Stimulated activated CD8-positive, alpha-beta memory T cell treated with anti-CD3 and anti-CD28 coated beads, Interleukin-12 subunit alpha, Interleukin-12 subunit beta, amount 100 ng/mL, for 4 hours (primary cell): ENCODE data around the gene VPS51.

Experiments used
- DNase-seq: peaks from one replicate; pipeline ENCODE4 v3.0.0-alpha.2; 2020; ENCODE audit warnings: low read depth

VPS51 gene

DNA sequence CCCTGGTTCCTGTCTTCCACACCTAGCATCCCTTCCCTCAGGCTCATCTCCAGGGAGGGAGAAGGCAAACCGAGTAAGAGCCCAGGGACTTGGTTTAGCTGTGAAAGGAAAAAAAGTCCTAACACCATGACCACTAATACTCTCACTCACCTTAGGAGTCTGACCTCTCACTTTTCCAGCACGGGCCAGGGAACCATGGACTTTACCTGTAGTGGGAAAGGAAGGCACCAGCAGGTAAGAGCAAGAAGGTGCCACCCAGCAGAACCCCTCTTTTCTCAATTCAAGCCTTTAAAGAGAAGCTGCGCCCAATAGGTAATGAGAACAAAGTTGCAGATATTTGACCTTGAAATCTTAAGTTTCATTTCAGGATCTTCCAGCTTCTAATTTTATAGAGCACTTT, 24.8 kb downstream of the VPS51 start:
- no peak for DNase-seq

DNA sequence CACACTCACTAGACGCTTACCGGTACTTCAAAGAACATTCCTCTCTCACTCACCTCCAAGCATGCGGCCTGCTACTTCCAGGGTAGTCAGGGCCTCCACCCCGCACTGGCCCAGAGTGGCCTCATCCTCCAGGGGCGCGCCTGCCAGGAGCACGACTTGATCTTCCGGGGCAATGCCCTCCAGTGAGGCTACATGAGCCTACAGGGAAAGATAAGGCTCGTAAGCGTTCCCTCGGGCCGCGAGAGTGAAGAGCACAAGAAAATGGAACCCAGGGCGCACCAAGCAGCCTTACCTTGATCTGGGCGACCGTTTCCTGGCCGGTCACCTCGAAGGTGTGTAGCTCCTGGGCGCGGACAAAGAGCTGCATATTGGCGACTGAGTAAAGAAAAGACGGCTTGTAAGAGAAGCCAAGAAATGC, 25.4 kb downstream of the VPS51 start:
- DNase-seq = no peak

DNA sequence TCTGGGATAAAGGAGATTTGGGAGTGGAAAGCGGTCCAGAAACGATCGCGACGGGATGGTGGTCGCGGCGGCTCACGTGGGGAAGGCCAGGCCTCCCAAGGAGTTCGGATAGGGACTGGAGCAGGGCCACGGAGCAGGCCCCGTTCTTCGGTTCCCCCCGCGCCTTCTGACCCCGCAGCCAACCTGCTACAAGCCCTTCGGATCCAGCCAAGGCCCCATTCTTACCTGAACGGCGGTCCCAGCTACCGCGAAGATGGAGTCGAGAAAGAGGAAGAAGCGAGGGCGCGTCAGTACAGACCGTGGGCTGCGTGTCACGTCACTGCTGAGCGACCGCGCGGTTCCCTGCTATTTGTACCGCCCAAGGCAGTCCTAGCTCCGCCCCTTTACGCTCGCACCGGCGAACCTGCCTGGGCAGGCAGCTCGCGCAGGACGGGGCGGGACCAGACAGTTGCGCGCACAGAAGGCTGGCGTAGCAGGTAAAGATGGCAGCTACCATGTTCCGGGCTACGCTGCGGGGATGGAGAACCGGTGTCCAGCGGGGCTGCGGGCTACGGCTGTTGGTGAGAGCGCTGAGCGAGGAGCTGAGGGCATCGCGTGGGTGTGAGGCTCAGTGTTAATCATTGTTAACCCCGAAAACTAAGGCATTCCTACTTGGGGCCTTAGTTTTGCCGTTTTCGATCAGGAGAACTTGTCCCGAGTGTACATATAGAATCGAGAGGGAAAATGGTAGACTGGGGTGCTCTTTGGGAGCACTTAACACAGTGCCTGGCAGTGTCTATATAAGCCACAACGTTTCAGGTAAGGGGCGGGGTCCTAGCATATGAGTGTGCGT, 26.1 kb downstream of the VPS51 start, which contains the start of the genes FAU and MRPL49:
FAU (minus strand) TSS at position 270 of the 832 bp plus-strand sequence. CDS start 321 bp downstream, outside the sequence.
MRPL49 (plus strand) TSS at position 457 of the 832 bp plus-strand sequence; CDS start at position 483, 26 bp downstream.
- peak; percentile 97 for DNase-seq

DNA sequence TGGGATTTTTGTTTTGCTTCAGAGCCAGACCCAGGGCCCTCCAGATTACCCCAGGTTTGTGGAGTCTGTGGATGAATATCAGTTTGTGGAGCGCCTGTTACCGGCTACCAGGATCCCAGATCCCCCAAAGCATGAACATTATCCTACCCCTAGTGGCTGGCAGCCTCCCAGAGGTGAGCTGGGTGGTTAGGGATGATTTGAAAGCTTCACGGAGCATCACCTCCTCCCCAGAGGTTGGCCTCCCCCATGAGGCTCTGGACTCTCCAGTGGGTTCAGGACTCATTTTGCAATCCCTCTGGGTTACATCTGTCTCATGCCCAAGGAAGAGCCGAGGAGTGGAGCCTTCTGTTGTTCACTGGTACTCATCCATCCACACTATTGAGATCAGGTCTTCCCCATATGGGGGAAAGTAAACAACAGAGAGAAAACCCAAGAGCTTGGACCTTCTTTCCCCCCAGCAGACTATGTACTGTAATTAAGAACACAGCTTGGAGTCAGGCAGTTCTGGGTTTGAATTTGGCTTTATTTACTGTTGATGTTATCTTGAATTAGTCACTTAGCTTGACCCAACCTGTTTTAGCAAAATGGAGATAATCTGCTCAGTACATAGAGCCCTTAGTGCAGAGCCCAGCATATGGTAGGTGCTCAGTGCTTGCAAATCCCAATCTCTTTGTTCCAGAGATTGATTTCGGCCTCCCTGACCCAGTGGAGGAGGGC, 28.6 kb downstream of the VPS51 start:
- no peak for DNase-seq

DNA sequence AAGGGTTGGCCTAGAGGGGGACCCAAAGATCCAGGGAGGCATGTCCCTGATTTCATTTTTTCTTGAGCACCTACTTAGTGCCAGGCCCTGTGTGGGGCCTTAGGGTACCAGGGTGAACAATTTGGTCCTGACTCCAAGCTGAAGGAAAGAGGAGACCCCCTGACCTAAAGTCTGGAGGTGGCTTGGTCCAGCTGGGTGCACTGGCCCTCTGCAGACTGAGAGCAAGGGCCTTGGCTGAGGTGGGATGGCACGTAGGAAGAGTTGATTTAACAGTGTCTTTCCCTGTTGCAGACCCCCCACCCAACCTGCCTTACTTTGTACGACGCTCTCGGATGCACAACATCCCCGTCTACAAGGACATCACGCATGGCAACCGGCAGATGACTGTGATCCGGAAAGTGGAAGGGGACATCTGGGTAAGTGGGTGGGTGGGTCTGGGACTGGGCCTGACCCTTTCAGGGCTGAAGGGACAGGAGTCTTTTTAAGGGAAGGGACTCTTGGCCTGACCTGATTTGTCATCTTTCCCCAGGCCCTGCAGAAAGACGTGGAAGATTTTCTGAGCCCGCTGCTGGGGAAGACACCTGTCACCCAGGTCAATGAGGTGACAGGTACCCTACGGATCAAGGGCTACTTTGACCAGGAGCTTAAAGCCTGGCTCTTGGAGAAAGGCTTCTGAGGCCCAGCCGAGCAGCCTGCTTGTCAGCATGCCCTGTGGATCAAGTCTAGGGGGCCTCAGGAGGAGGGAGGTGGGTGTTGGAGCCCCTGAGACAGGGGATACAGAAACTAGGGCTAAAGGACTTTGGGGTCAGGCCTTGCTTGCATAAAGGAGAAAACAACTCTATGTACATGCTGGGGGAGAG, 29.4 kb downstream of the VPS51 start:
- DNase-seq = no peak

DNA sequence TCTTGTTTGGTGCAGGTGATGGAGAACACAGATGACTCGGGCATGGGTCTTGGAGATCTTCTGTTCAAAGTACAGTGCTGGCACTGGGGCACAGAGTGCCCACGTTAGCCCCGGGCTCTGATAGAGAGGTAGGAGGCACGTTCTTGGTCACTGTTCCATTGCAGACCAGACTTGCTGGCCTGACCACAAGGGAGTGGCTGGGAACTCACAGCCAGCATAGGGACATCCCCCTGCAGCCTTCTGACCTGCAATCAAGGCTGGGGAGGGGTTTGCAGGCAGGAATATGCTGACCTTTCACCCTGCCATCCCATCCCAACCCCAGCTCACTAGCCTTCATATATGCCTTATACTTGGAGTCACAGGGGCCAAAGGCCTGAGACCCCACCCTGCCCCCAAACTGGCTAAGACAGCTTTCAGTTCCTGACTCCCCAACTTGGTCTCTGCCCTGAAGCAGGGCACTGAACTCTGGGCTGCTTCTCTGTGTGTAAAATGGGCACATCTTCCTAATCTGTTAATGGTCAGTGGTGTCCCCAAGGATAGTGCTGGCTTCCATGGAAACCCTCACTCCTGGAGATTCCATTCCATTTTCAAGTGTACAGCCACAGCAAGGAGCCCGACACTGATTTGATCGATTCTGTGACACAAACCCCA, 30.7 kb downstream of the VPS51 start:
- DNase-seq = no peak

DNA sequence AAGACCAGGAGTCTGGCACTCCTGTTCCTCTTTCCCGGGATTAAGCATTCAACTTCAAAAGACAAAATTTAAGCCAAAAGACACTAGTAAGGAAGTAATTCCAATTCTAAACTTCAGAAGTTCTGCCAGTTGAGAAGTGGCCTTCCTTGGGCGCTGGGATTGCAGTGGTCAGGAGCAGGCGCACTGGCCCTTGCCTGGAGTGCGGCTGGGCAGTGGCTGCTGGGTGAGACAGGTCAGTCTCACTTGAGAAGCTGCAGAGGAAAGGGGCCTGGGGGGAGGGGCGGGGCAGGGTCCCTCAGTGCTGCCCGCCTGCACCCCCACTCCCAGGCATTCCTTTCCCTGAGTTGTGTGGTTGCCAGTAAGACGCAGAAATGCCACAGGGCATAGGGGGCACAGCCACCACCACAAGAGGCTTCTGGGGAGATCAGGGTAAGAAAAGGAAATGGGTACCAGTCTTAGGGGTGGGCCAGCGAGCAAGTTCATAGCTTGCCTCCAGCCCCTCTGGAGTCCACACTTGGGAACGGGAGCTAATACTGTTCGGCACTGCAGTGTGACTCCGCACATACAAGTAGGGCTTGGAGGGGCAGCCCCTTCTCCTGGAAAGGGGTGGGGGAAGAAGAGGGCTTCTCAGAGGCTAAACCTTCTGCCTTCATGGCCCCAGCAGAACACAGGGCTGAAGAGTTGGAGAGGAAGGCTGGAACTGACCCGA, 31.6 kb downstream of the VPS51 start:
- no peak for DNase-seq

DNA sequence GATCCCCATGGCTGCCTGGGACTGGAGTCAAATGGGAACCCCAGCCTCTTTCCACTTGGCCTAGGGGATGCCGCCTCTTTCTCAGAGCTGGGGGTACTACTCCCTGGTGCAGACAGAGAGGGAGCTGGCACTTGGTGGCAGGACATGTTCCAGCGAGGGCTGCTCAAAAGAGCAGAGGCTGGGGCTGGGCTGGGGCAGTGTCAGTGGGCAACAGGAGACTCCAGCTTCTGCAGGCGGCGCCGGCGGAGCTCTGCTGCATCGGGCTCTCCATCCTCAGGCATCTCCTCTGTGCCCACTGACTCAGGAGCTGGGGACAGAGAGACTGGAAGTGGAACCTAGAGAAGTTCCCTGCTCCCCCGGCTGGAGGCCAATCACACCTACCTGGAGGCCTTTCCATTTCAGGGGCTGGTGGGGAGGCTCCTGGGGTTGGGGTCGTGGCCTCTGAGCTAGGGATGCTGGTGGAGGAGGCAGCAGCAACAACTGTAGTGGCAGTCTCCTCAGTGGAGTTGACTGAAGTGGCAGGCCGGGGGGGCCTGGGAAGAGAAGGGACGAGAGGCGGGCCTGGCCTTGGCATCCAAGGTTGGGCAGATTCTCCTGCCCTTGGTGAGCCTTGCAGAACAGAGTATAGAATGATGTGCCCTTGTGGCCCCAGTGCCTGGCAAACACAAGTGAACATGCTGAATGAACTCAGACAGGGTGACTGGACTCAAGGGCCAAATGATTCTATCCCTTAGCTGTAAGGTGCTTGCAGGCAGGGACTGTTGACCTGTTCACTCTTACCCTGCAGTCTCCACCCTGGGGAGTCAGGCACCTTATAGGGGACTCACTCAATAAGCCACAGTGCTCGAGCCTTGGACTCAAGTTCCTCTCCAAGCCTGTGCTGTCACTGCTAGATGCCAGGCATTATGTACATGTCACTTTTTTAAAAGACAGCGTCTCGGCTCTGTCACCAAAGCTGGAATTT, 32.5 kb downstream of the VPS51 start:
- no peak for DNase-seq

DNA sequence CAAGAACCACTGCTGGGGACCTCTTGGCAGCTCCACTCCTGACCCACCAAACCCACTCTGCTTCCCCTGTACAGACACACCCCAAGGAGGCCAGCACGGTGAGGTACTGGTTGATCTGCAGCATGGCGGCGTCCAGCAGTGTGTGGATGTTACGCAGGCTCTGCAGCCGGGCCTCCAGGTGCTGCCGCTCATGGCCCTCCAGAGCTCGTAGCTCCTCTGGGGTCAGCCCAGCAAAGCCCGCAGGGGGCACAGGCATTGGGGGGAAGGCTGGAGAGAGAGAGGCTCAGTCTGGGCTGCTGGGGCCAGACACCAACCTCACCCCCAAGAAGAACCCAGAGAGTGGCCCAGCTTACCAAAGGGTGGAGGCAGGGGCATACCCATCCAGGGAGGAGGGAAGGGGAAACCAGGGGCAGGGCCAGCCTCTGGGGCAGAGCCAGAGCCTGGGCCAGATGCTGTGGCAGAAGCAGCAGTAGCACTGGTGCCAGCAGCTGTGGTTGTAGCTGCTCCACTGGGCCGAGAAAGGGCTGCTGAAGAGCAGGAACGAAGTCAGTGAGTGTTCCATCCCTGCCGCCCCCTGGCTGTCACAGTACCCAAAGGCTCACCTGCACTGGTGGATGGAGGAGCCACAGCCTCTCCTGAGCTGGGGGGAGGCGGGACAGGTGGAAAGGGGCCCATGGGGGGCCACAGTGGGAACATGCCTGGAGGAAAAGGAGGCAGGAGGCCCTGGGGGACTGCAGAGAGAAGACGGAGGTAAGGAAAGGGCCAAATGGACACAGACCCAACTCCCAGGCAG, 33.8 kb downstream of the VPS51 start:
- DNase-seq = no peak

DNA sequence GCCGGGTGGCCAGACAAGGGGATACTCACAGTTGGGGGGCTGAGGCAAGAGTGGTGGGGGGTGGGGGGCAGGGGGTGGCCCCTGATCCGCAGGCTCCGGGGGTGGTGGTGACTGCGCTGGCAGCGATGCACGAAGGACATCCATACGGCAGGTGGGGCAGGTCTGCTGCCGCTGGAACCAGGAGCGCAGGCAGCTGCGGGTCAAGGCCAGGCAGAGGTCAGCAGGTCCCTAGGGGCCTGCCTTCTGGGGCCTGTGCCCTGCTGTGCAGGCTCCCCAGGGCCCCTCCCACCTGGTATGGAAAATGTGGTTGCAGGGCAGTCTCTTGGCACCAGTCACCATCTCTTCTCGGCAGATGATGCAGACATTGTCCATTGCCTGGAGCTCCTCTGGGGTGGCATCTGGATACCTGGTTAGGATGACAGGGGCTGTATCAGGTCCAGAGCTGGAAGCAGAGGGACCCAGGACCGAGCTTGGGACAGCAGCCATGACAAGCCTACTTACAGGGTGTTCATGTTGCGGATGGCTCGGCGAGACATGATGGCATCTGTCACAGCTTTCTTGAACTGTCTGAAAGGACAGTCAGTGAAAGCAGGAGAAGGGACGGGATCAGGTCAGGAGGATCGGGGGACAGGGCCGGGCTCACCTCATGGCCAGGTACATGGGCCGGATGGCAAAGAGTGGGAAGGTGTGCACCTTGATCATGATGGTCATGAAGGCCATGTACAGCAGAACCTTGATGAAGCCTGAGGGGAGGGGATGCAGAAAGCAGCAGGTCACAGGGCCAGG, 34.8 kb downstream of the VPS51 start:
- no peak for DNase-seq

DNA sequence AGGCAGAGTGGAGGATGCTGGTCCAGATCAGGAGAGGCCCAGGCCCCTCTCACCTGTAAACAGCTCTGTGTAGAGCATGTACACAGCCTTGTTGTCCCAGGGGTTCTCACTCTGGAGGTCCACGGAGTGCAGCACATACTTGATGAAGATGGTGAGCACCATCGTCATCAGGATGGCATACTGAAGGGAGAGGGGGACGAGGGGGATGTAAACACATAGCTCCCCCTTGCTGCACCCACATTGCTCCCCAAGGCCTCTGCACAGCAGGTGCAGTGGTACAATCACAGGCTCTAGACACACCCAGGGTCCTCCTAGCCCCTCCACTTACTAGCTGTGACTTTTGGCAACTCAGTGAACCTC, 35.4 kb downstream of the VPS51 start:
- DNase-seq = no peak

DNA sequence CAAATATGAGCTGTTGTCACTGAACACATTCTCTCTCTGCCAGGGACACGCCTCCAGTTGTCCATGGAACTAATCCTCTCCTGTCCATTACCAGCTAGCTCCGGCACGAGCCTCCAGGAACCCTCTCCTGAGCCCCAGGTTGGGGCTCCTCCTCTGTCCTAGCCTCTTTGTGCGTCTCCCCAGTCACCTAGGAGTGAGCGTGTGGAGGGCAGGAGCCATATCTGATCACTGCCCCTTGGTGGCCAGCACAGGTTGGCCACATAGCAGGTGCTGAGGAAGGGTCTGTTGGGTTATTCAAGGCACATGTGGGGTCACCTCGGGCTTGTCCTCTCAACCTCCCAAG, 35.9 kb downstream of the VPS51 start:
- DNase-seq = no peak

DNA sequence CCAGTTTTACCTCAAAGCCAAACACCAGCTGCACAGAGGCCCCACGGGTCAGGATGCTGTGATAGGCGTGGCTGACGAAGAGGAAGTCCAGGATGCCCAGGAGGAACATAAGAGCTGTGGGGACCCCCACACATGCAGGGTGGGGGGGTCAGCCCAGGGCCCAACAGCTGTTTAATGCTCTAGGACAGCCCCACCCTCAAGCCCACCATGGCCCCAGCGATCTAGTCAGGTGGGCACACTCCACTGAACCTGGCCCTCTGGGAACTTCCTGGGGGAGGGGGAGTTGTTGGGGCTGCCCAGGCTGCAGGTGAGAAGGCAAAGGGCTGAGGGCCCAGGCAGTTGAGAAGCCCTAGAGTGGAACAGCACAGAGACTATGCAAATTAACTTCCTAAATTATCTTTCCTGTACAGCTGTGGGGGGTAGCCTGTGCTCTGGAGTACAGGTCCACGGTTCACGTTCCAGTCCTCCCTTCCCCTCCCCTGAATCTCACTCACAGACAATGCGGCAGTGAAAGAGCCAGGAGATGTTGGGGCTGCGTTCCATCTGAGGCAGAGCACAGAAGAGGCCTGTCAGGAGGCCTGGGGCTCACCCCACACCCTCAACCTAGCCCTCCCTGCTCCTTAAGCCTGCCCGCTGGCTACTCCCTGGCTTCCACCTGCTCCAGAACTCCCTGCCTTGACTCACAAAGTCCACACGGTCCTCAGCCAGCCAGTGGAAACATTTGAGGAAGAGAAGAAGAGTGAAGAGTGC, 36.4 kb downstream of the VPS51 start:
- no peak for DNase-seq

DNA sequence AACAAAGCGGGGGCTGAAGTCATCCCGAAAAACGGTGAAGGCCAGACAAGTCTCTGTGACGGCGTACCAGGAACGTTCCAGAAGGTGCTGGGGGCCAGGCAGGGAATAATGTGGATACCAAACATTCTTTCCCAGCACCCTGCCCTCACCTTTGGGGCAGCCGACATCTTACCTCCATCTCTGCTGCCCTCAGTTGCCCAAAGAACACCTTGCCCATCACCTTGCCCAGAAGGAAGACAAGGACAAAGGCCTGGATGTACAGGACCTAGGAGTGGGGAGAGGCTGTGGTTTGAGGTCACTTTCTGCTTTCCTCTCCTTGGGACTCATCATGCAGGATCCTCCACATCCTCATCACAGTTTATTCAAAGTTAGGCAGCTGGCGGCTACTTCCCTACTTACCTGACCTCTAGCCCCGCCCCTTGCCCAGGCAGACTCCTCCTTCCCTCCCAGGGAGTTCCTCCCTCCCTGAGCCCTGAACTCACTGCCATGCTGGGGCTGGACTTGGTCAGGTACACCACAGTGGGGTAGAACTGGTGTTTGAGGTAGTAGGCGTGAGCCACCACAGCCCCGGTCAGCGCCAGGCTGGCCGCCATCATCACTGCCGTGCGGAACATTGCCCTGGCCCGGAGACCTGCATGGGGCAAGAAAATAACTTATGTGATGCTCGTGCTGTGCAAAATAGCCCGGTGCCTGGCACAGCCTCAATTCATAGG, 37.1 kb downstream of the VPS51 start:
- DNase-seq = no peak

DNA sequence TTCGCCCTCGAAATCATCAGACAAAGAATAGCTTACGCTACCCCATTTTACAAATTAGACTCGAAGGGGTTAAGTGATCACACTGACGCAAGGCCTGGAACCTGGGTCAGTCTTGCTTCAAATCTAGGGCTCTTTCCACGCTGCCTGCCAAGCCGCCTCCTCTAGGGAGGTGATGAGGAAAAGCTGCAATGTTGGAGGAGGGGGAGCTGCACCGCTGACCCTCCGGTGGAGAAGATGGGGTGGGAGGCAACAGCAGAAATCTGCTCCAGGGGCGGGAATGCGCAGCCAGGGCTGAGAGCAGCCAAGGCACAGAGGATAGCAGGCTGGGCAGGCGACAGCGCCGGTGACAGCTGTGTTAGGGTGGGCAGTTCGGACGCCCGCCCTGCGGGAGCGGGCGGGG, 37.7 kb downstream of the VPS51 start:
- DNase-seq = no peak

DNA sequence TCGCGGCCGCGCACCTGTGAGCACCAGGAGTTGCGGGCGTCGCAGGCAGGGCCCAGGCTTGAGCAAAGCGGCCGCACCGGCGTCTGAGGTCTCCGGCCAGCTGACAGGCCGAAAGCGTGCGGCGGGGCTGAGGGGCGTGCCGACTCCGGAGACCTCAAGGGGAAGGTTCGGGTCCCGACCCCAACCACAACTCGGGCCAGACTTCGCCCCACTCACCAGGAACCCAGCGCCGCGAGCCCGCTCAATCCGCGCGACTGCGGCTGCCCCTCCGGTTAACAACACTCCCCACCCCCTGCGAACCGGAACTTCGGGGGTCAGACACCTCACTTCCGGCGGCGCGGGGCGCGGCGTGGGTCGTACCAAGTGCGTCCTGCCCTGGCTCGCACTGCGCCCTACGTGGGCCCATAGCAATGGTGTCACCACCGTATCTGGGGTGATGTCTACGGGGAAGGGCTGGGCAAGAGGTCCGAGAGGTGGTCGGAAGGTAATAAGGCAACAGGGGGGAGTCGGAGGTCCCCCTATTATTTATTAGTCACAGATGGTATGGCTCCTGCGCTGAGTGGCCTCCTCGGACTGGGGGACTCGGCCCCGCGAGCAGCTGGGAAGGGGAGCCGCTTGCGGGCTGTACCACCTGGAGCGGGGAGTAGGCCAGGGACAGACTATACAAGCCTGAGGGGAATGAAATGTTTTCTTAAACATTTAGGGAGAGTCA, 38.4 kb downstream of the VPS51 start, which contains the start of gene SYVN1:
SYVN1 (minus strand) TSS at position 280 of the 712 bp plus-strand sequence. CDS start 918 bp downstream, outside the sequence.
- peak; percentile 87 for DNase-seq
